H1 (cell line): ENCODE results near the gene MARCHF10. TPM values are rescaled to one million over a fixed set of nuclear protein-coding genes. Genes with fewer than 3 reads are reported as not detected.

Experiments used
- KDM1A ChIP-seq: fragments of 200-600, 300-600 bp; sonication (generic); IDR thresholded peaks from 2 replicates; pipeline ENCODE4 v1.7.1; 2016; ENCODE audit warnings: mild to moderate bottlenecking, low read length, borderline replicate concordance
- polyA plus RNA-seq, 7 experiments: library from polyadenylated mRNA; depleted of rRNA in 3 of 7; stranded (reverse) in 5 of 7; unstranded in 2 of 7; fragments of >200 nt in 5 of 7; fragments of 200-250 nt in 2 of 7; gene quantifications; 1 replicate in 5 of 7; 2 replicates in 1 of 7; 4 replicates in 1 of 7; pipeline versions ENCODE4 v1.2.1 to v1.2.3, GENCODE V29; 2011 to 2013; ENCODE audit warnings: missing spikeins in 2 of 7, mixed read lengths in 2 of 7
- total RNA-seq: library from RNA; stranded (reverse); fragmentation: NEBNext Ultra II Directional; extraction: Animal tissue kit (Norgen Biotek cat#: 25700); gene quantifications from 2 replicates; pipeline ENCODE4 v1.2.1, GENCODE V29; 2021
- TF ChIP-seq, protein P1 (sequence below): fragments of 300-600 bp; sonication (generic); IDR thresholded peaks from 2 replicates; pipeline ENCODE4 v1.7.1; 2012; ENCODE audit warnings: low read length, moderate library complexity, mild to moderate bottlenecking, inconsistent platforms; ENCODE audit not compliant: insufficient replicate concordance

MARCHF10 gene
- total and polyA plus RNA-seq, 2 of the 8 experiments (the other 6 are each of a cell fraction or from before 2014, with no cell fraction given) = 0.48 to 0.73 TPM

DNA sequence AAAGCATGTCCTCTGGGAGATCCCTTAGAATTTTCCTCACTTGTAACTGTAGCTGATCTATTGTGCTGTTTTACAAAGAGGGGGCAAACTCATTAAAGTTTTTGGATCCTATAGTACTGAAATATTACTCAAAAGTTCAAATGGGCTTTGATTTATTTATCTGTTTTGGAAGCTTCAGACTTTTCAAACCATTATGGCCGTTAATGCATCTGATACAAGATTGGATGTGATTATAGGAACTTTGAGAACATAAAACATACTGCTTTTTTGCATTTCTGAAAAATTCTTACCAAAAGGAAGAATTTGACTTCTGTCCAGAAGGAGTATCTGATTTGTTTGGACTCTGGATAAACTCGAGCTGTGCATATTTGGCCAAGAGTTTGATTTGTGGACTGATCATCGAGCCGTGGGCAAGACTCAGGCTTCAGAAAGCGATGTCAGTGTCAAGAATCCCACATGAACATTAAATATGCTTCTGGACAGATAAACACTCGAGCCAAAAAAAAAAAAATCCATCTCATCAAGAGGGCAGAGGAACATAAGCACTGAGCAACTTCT lies 8.2 kb upstream of the MARCHF10 start (continued):
- TF ChIP-seq, protein P1, sequence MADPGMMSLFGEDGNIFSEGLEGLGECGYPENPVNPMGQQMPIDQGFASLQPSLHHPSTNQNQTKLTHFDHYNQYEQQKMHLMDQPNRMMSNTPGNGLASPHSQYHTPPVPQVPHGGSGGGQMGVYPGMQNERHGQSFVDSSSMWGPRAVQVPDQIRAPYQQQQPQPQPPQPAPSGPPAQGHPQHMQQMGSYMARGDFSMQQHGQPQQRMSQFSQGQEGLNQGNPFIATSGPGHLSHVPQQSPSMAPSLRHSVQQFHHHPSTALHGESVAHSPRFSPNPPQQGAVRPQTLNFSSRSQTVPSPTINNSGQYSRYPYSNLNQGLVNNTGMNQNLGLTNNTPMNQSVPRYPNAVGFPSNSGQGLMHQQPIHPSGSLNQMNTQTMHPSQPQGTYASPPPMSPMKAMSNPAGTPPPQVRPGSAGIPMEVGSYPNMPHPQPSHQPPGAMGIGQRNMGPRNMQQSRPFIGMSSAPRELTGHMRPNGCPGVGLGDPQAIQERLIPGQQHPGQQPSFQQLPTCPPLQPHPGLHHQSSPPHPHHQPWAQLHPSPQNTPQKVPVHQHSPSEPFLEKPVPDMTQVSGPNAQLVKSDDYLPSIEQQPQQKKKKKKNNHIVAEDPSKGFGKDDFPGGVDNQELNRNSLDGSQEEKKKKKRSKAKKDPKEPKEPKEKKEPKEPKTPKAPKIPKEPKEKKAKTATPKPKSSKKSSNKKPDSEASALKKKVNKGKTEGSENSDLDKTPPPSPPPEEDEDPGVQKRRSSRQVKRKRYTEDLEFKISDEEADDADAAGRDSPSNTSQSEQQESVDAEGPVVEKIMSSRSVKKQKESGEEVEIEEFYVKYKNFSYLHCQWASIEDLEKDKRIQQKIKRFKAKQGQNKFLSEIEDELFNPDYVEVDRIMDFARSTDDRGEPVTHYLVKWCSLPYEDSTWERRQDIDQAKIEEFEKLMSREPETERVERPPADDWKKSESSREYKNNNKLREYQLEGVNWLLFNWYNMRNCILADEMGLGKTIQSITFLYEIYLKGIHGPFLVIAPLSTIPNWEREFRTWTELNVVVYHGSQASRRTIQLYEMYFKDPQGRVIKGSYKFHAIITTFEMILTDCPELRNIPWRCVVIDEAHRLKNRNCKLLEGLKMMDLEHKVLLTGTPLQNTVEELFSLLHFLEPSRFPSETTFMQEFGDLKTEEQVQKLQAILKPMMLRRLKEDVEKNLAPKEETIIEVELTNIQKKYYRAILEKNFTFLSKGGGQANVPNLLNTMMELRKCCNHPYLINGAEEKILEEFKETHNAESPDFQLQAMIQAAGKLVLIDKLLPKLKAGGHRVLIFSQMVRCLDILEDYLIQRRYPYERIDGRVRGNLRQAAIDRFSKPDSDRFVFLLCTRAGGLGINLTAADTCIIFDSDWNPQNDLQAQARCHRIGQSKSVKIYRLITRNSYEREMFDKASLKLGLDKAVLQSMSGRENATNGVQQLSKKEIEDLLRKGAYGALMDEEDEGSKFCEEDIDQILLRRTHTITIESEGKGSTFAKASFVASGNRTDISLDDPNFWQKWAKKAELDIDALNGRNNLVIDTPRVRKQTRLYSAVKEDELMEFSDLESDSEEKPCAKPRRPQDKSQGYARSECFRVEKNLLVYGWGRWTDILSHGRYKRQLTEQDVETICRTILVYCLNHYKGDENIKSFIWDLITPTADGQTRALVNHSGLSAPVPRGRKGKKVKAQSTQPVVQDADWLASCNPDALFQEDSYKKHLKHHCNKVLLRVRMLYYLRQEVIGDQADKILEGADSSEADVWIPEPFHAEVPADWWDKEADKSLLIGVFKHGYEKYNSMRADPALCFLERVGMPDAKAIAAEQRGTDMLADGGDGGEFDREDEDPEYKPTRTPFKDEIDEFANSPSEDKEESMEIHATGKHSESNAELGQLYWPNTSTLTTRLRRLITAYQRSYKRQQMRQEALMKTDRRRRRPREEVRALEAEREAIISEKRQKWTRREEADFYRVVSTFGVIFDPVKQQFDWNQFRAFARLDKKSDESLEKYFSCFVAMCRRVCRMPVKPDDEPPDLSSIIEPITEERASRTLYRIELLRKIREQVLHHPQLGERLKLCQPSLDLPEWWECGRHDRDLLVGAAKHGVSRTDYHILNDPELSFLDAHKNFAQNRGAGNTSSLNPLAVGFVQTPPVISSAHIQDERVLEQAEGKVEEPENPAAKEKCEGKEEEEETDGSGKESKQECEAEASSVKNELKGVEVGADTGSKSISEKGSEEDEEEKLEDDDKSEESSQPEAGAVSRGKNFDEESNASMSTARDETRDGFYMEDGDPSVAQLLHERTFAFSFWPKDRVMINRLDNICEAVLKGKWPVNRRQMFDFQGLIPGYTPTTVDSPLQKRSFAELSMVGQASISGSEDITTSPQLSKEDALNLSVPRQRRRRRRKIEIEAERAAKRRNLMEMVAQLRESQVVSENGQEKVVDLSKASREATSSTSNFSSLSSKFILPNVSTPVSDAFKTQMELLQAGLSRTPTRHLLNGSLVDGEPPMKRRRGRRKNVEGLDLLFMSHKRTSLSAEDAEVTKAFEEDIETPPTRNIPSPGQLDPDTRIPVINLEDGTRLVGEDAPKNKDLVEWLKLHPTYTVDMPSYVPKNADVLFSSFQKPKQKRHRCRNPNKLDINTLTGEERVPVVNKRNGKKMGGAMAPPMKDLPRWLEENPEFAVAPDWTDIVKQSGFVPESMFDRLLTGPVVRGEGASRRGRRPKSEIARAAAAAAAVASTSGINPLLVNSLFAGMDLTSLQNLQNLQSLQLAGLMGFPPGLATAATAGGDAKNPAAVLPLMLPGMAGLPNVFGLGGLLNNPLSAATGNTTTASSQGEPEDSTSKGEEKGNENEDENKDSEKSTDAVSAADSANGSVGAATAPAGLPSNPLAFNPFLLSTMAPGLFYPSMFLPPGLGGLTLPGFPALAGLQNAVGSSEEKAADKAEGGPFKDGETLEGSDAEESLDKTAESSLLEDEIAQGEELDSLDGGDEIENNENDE = no peak
- no peak for TF ChIP-seq KDM1A
- TF ChIP-seq, all 59 proteins: peak for 0
